T47D (cell line): ENCODE data around the gene THADA.
A peak's percentile ranks its signal among the peaks of the same experiment; 100 is the strongest.

Experiments used
- DNase-seq, 2 experiments: peaks; one replicate each; pipeline versions ENCODE4 v3.0.0 to v3.0.0-alpha.2; 2011 to 2012; ENCODE audit warnings: low read depth in 1 of 2, low spot score in 1 of 2
- JUND ChIP-seq: IDR thresholded peaks from 2 replicates; pipeline ENCODE4 v1.6.1; 2012; ENCODE audit warnings: low read depth
- in situ Hi-C: cut with HindIII; loops from 2 replicates; pipeline ENCODE4 v1.10.0; 2016; ENCODE audit warnings: low sequenced_read_pairs, low pct_unique_long_range_greater_than_20kb

THADA gene

DNA sequence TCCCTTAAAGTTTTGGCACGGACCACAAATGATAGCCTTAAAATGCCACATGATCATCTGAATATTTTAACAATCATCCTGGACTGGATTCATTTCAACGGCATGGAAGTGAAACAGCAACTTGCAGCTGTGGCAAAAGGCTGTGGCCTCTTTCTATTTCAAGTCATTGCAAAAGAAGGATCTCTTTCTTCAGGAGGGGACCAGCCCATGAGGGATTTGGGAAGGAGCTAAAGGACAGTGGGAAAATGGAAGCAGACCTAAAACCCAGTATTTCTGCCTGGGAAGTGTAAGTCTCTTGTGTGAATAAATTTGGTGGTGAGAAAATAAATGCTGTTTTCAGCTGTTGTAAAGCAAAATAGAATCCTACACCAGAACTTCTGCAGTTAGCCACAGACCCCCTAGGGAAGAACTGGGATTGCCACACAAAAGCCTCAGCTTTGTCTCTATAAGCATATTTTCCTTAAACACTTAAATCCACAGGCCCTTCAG is 262.1 kb downstream of the THADA start:
- in situ Hi-C loops: no loop called here
- DNase-seq: no peak
- no peak for TF ChIP-seq JUND

DNA sequence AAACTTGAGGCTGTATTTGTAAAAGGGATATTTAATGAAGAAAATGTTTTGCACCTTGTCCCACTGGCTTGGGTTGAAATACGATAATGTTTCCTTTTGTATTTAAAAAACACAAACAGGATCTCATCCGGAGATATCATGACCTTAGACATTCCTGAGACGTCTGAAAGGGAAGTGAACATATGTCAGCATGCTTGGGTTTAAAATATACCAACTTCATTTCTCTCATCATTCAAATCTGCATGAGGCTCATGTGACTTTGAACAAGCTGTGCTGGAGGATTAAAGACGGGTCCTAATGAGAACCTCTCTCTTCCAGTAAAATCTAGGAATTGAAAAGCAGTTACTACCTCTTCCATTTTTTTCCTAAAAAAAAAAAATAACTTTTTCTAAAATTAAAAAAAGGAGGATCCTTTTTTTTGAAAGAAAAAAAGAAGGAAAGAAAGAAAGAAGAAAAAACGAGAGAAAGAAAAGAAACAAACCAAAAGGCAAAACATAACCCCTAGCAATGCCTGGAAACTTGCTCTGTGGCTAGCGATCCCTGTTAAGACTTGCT is 262.7 kb downstream of the THADA start:
- DNase-seq: no peak
- no peak for TF ChIP-seq JUND
- in situ Hi-C loops: no loop called here

DNA sequence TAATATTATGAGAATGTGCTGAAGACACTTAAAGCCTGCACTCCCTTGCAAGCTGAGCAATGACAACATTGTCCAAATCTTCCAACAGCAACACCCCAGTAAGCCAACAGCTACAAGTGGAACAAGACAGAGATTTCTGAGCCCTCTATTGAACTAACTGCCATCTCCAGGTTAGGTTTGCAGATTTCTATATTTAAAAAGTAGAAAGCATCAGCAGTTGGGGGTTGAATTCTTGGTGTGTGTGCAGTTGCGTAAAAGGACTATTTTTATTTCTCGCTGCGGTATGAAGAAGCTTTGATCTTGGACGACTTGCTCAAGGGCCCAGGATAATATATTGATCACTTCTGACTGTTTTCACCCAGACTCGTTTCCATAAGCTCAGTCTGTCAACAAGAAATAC is 263.2 kb downstream of the THADA start:
- in situ Hi-C loops: no loop called here
- no peak for DNase-seq
- TF ChIP-seq JUND: no peak

DNA sequence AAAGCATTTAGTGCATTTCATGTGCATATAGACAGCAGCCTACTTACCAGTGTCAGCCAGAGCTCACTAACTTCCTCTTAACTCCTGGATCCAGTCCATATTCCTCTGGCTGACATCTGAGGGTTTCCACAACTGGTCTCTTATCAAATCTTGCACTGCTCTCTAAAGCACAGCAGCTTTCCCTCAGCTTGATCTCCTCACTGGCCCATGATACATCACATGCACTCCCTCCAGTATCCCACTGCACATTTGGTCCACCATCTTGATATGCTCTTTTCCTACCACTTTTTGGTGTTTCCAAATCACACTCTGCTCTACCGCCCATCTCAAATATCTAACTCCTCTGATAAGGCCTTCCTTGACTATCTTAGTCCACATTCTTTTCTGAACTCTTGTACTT is 264.4 kb downstream of the THADA start:
- TF ChIP-seq JUND: no peak
- in situ Hi-C loops: no loop called here
- no peak for DNase-seq

DNA sequence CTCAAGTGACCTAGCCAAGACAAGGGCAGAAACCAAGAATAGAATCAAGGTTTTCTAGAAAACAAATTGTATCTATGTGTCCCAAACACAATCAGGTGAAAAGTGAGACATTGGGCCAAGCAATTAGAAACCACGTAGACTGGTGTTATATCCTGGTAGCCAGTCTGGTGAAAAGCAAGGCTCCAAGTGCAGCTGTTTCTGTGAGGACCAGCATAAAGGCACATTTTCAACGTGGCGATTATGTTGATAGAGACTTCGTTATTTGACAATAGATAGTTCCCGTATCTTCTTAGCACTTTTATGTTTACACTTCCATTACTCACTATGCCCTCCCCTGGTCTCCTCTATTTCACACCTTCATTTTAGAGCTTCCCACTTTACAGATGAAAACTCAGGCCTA is 266.2 kb downstream of the THADA start:
- no peak for TF ChIP-seq JUND
- in situ Hi-C loops: no loop called here

DNA sequence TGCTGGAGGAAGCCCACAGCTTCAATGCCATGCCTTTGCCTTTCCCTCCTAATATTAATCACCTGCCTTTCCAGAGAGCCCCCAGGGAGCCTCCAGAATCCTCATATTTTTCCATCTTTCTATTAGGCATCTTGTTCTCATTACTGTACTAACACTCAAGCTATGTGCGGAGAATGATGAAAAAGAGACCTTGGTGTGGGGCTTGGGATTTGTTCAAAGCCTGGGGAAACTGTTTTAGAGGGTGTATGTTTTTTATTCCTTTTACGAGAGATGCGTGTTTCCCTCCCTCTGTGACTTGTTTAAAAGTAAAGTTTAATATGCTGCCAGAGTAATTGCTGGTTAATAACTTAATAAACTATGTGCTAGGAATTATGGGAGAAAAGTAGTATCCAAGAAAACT is 267.0 kb downstream of the THADA start:
- in situ Hi-C loops: no loop called here
- TF ChIP-seq JUND: no peak
- no peak for DNase-seq

More for the DNA sequence above, 266.2 kb downstream of the THADA start:
- DNase-seq: no peak

DNA sequence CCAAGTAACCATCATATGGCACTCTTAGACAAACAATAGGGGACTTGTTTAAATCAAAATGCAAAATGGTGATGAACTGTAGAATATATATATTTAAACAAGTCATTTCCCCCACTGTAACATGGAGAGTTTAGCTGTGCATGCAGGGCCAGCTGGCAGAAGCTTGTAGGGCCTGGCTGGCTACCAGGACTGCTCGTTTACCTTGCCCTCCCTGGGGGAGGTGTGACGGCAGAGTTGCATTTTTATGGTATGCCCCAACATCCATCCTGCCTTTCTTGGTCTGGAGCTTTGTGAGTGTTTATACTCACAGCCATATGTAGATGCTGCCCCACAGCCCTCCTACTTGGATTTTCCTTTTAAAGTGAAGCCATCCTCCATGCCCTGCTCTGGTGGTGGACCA is 267.7 kb downstream of the THADA start:
- DNase-seq: peak in 1 of 2 experiments; percentile 15
- in situ Hi-C loops: no loop called here
- no peak for TF ChIP-seq JUND

DNA sequence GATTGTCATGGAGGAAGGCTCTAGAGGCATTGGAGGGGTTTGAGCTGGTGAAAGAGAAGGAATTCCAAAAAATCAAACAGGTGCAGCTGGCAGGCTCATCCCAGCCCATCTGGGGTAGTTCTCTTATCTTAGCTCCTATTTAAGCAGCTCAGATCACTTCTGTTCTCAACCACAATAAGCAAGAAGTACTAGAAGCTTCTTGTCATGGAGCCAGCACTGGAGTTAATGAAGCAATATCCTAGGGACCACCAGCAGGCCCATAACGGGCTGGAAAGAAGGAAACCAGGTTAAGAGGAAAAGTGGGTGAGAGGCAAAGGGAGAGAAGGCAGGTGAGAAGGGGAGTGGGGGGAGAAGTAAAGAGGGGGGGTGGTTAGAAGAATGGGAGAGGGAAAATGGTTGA is 268.7 kb downstream of the THADA start:
- in situ Hi-C loops: no loop called here
- no peak for DNase-seq
- no peak for TF ChIP-seq JUND

DNA sequence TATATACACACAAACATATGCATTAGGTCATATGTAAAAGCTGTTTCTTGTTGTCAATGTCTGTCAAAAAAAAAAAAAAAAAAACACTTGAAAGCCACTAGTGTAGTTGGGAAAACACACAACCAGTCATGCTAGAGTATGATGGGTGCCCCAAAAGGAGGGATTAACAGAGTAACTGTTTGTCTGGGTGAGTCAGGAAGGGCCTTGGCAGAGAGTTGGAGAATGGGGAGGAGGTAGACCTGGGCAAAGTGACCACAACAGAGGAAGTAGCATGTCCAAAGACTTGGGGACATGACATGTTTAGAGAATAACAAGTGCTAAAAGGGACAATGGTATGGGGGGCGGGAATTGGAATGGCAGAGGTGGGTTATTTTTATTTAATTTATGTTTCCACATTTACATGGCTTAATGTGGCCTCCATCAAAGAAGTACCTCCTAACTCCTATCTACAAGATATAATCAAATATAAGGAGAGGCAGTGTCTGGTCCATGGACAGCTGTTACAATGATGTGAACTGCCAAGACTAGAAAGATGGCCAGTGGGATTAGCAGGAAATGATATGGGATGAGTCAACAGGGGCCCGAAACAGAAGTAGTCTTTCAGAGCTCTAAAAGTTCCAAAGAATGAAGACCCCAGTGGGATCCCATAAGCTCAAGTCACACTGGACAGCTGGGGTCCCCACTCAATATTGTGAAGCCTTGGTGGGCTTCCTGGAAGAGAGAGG is 269.6 kb downstream of the THADA start:
- no peak for DNase-seq
- no peak for TF ChIP-seq JUND
- in situ Hi-C loops: no loop called here

DNA sequence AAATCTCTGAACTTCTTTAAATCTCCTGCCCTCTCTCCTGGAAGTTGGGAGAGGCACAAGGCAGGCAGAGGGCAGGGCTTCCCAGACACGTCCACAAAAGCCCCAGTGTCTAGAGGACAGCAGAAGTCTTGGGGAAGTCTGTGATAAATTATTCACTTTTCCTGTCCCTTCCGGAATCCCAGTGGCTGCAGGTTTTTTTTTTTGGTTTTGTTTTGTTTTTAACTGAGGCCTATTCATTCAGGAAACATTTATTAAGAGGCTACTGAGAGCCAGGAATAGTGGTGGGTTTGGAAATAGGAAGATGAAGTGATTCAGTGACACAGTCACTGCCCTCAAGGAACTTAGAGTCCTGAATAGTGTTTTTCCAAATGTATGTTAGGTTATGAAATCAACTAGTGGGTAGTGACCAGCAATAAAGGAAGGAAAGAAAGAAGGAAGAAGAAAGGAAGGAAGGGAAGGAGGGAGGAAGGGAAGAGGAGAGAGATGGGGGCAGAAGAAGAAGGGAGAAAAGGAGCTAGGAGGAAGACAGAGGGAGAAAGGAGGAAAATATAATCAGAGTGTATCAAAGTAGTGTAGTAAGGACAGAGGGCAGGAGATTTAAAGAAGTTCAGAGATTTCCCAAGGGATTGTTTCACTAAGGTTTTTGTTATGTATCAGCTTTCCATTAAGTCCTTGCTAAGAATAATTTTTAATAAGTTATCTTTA is 270.6 kb downstream of the THADA start:
- in situ Hi-C loops: no loop called here
- TF ChIP-seq JUND: no peak
- DNase-seq: no peak

DNA sequence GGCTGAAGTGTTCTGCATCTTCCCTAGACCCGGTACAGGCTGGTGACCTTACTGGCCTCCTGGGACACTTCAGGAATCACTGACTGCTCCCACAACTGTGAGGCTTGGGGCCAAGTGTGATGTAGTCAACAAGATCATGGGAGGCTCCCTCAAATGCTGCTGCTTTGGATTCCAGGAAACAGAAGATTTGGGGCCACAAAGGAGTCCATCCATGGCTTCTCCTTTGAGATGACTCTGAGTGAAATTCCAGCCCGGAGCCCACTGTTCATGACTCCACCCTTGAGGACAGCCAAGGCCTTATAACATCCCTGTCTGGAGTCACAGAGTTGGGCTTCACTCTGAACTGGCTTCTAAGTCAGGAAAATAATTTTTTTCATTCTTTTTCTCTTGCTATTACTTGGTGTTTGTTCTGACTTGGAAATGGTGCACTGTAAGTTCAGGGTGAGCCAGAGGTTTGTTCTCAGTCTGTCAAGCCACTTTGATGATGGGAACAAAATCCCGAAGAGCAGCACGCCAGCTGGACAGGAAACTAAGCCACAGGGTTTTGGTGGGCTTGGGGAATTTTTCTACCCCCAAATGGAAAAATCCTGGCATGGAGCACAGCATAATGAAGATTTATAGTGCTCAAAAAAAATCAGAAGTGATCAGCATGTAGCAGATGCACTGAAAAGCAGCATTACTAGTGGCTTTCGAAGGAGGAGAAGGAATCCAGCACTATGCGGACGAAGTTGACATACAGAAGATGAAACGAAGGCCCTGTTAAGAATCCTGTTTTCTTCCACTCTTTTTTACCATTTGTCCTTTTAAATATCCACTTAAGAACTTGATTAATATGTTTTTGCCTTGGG is 271.4 kb downstream of the THADA start:
- in situ Hi-C loops: no loop called here
- no peak for TF ChIP-seq JUND
- DNase-seq: no peak

DNA sequence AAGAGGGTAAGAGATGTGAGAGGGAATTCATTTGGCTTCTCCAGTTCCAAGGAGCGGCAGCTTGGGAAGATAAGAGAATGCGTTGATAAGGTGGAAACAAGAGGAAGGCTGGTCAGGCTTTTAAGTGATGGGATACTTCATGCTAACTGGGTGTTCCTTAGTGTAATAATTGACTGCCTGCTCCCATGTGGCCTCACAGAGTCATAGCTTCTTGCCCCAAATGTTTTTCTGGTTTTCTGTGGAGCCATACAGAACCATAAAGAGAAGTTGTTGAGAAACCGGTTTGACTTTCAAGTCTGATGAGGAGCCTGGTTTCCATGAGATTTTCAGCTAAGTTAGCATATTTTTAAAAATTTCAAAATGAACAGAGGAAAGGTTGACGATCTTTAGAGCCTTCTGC is 272.0 kb downstream of the THADA start:
- in situ Hi-C loops: no loop called here
- no peak for TF ChIP-seq JUND
- no peak for DNase-seq
